C4-2B (cell line): ENCODE measurements around the gene NR1I3.

ENCODE experiments used
- H3K27ac ChIP-seq: fragments of 450-650 bp; 2 replicates; pipeline ENCODE4 v1.5.1; 2017
- ZFX ChIP-seq: fragments of 450-650 bp; IDR thresholded peaks from 2 replicates; pipeline ENCODE4 v1.6.1; 2017
- TF ChIP-seq, protein P1 (sequence below): fragments of 450-650 bp; conservative IDR thresholded peaks from 2 replicates; pipeline ENCODE4 v1.5.1; 2017; ENCODE audit warnings: mild to moderate bottlenecking

NR1I3 gene

DNA sequence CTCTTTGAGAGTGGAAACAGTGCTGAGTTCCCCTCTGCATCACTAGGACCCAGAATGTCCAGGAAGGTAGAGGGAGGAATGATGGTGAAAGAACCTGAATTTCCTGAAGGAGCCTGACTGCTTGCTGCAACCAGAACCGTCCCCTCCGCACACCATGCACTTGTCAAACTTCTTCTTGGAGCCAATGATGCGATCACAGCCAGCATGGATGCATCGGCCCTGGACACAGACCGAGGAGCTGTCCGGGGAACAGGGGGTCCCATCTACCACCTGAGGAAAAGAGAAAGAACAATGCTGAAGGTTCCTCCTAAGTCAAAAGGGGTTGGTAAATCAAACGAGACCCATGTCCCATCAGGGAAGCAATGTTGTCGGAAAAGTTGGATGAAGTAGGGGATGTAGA is 46.0 kb downstream of the NR1I3 start:
- TF ChIP-seq ZFX = no peak
- TF ChIP-seq, protein P1, sequence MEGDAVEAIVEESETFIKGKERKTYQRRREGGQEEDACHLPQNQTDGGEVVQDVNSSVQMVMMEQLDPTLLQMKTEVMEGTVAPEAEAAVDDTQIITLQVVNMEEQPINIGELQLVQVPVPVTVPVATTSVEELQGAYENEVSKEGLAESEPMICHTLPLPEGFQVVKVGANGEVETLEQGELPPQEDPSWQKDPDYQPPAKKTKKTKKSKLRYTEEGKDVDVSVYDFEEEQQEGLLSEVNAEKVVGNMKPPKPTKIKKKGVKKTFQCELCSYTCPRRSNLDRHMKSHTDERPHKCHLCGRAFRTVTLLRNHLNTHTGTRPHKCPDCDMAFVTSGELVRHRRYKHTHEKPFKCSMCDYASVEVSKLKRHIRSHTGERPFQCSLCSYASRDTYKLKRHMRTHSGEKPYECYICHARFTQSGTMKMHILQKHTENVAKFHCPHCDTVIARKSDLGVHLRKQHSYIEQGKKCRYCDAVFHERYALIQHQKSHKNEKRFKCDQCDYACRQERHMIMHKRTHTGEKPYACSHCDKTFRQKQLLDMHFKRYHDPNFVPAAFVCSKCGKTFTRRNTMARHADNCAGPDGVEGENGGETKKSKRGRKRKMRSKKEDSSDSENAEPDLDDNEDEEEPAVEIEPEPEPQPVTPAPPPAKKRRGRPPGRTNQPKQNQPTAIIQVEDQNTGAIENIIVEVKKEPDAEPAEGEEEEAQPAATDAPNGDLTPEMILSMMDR = no peak

DNA sequence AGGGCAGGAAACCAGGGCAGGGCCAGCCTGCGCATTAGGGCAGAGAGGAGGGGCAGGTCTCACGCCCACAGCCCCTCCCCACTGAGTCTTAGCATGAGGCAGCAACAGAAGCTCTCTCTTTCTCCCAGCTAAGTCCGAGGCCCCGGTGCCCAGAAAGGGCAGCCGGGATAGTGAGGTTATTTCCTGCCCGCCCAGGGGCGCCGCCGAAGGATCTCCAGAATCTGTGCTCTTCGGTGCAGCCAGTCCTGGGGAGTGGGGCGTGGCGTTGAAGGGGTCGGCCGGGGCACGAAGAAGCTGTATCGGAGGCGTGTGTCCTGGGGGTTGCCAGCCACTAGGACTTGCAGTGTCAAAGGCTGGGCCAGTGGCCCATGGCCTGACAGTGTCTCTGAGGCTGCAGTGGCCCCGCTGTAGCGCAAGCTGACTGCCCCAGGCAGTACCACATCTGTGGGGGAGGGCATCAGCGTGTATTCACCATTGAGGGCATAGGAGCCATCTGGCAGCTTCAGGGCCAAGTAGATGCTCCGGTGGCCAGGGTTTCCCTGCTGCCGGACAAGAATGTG is 47.0 kb downstream of the NR1I3 start:
- TF ChIP-seq ZFX = no peak
- TF ChIP-seq, protein P1 = no peak
- H3K27ac ChIP-seq = no peak overlapping the region

More for the DNA sequence above, 46.0 kb downstream of the NR1I3 start:
- no peak overlapping the region for H3K27ac ChIP-seq

DNA sequence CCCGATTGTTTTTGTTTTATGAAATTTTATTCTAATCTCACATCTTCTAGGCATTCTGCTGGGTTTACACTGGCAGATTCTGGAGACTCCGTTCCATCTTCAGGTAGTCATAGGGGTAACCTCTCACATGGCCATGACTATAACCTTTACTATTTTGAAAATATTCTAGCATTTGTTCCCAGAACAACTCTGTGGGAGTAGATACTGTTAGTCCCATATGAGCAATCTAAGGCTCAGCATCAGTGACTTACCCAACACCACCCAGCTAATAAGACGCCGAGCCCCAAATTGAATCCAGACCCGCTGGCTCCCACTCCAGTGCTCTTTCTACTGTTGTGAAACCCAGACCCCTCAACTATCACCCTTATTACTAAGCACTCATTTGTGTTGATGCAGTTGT is 49.0 kb downstream of the NR1I3 start:
- TF ChIP-seq ZFX = no peak
- no peak overlapping the region for H3K27ac ChIP-seq

DNA sequence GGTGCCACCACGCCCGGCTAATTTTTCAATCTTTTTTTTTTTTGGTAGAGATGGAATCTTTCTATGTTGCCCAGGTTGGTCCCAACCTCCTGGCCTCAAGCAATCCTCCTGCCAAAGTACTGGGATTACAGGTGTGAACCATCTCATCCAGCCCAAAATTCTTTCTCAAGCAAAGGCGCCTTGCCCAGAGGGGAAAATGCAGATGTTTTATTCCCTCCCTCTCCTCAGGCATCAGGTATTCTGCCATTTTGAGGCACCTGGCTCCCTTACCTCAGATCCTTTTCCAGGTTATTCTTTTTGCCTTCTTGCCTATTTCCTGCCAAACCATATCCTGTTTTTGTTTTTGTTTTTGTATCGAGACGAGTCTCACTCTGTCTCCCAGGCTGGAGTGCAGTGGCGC is 49.6 kb downstream of the NR1I3 start:
- no peak overlapping the region for H3K27ac ChIP-seq
- TF ChIP-seq, protein P1 = no peak
- TF ChIP-seq ZFX = no peak

- TF ChIP-seq ZFX = no peak
- TF ChIP-seq, protein P1 = no peak
- no peak overlapping the region for H3K27ac ChIP-seq
Measured at GRCh38 chr1:161187311-161187710, 50.7 kb downstream of the NR1I3 start.

DNA sequence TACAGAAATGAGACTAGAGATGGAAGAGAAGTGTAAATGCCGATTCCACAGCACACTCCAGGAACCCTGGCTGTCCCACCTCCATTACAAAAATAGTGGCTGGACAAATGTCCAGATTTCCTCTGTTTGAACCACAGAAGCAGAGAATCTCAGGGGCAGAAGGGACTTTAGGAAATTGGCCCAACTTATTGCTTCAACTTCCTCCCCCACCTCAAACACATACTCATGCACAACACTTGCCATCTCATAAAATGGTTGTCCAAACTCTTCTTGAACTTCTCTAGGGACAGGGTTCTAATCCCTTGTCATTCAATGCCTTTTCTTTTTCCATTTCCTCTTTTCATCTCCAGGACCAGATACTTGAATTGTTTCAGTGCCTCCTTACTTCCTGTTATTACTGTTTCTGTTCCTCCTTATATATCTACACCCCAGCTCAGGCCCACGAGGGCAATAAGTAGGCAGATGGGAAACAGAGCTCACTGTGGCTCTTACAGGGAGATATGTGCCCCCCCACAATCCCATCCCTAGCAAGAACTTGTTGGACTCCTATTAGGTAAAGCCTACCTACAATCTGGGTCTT is 52.2 kb downstream of the NR1I3 start:
- no peak for TF ChIP-seq ZFX
- TF ChIP-seq, protein P1 = no peak
- H3K27ac ChIP-seq = no peak overlapping the region

DNA sequence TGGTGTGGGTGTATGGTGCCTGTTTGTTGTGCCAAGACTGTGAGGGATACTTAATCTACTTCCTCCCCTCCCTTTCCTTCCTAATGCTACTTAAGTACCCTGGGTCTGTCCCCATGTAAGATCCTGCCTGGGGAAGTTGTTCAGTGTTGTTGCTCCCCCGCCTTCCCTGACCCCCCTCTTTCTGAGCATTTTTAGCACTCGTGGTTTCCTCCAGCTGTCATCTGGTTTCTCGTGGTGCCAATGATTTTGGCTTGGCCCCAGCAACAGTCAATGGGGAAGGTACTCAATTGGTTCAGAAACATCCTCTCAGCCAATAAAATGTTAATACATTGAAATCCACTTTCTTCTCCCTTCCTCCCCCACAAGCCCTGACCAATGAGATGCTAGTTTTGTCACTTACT is 52.7 kb downstream of the NR1I3 start:
- H3K27ac ChIP-seq = no peak overlapping the region
- no peak for TF ChIP-seq ZFX
- TF ChIP-seq, protein P1 = no peak

DNA sequence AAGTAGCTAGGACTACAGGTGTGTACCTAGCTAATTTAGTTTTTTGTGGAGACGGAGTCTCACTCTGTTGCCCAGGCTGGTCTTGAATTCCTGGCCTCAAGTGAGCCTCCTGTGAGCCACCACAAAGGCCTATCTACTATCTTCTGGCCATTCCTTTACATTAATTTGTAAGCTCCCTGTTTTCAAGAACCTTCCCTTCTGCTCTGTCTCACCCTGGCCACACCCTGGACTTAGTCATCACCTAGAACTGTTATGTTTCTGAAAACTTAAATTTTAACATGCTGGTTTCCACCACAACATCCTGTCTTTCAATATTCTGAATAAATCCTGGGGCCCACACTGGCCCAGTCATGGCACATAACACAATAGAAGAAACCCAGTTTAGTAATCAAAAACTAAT is 55.8 kb downstream of the NR1I3 start:
- TF ChIP-seq, protein P1 = no peak
- no peak for TF ChIP-seq ZFX
- no peak overlapping the region for H3K27ac ChIP-seq
